HG03354 (cell line): ENCODE results near the gene TNFRSF11A.

Experiments
- ATAC-seq: cut with Tn5 transposase; IDR thresholded peaks from one replicate; pipeline ENCODE4 v1.9.1; 2021; ENCODE audit warnings: mild to moderate bottlenecking; ENCODE audit not compliant: unreplicated experiment, poor library complexity, severe bottlenecking

Gene TNFRSF11A

DNA sequence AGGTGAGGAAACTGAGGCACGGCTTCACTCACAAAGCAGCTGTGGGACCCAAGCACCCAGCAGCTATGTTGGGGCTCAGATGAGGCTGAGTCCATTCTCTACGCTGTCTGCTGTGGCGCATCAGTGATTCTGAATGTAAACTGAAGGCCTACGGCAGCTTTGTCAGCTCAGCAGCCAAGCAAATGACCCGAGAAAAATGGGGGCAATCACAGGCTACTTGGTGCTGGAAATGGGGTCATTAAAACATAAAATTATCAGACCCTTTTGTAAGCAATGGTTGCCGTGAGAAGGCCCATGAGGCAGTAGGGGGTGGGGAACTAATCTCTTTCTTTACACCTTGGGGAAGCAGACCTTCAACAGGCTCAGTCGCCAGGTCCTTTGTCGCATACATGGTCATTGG lies 113.8 kb downstream of the TNFRSF11A start:
- ATAC-seq: no peak
